ENCODE data around the gene AGL. TPM values are rescaled to one million over a fixed set of nuclear protein-coding genes. Genes with fewer than 3 reads are reported as not detected.

The AGL gene
- total RNA-seq, 2 donors from 2014 or later, result 6.3 to 10.4 TPM

DNA sequence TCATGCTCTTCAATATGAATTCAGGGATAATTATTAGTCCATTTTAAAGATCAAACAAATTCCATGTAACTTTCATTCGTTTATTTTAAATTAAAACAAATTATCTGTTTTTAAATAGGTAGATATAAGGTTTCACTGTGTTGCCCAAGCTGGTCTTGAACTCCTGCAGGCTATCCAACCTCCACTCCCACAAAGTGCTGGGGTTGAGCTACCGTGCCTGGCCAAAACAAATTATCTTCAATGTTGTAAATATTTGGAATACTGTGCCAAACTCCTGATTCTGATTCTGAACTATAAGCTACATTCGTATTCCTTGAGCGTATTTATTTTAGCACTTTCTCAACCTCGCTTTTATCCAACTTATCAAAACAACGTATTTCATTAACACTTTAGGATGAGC is 19.6 kb downstream of the AGL start:
- WGBS, 2 donors, result 29 to 36% methylated on average over 6 of the region's 6 CpGs
- H3K4me1 ChIP-seq, result peaks cover 8% of the 10 kb centered on the region
- DNase-seq, result no peak
- no peak for TF ChIP-seq CTCF (IDR thresholded peaks at IDR 0.05)
- TF ChIP-seq POLR2A (IDR thresholded peaks at IDR 0.05), result no peak
- ATAC-seq, result no peak
- H3K9me3 ChIP-seq, result no peaks in the 10 kb centered on the region
- H3K36me3 ChIP-seq (replicated peaks in 1 of 2; ENCODE audit: insufficient read depth in 1 of 2, low read depth in 2 of 2), result no peaks in the 10 kb centered on the region
- intact Hi-C loops (cut with DNase I), result no loop called here
- H3K27me3 ChIP-seq, result no peaks in the 10 kb centered on the region
- H3K27ac ChIP-seq, result no peak overlapping the region
- no peak overlapping the region for H3K4me3 ChIP-seq

- no peak for ATAC-seq
- H3K27me3 ChIP-seq, result no peaks in the 10 kb centered on the region
- intact Hi-C loops (cut with DNase I), result no loop called here
Measured at GRCh38 chr1:99872063-99872462, 21.9 kb downstream of the AGL start.

GRCh38 chr1:99877568-99877967 is 27.4 kb downstream of the AGL start:
- no peak overlapping the region for H3K4me3 ChIP-seq
- H3K4me1 ChIP-seq, result no peaks in the 10 kb centered on the region
- no peaks in the 10 kb centered on the region for H3K9me3 ChIP-seq
- ATAC-seq (no peak), DNase-seq (no peak)
- TF ChIP-seq POLR2A (IDR thresholded peaks at IDR 0.05), result no peak
- TF ChIP-seq CTCF (IDR thresholded peaks at IDR 0.05), result no peak
- peaks cover 0 to 11% of the 10 kb centered on the region in 2 donors for H3K36me3 ChIP-seq (replicated peaks in 1 of 2; ENCODE audit: insufficient read depth in 1 of 2, low read depth in 2 of 2)
- 44 to 61% methylated on average over 3 of the region's 3 CpGs for WGBS, 2 donors
- no peak overlapping the region for H3K27ac ChIP-seq
- H3K27me3 ChIP-seq, result no peaks in the 10 kb centered on the region
- intact Hi-C loops (cut with DNase I), result no loop called here

More at GRCh38 chr1:99872063-99872462, 21.9 kb downstream of the AGL start:
- WGBS, 2 donors, result 84 to 94% methylated on average over 1 of the region's 1 CpG
- Histone ChIP-seq H3K4me3 (no peak overlapping the region), H3K9me3 (no peaks in the 10 kb centered on the region), H3K4me1 (peaks cover 8% of the 10 kb centered on the region), H3K27ac (no peak overlapping the region), H3K36me3 (replicated peaks in 1 of 2; ENCODE audit: insufficient read depth in 1 of 2, low read depth in 2 of 2) (no peaks in the 10 kb centered on the region)
- TF ChIP-seq POLR2A (IDR thresholded peaks at IDR 0.05) (no peak), CTCF (IDR thresholded peaks at IDR 0.05) (no peak)
- no peak for DNase-seq

GRCh38 chr1:99886179-99886578 is 36.0 kb downstream of the AGL start:
- H3K9me3 ChIP-seq, result no peaks in the 10 kb centered on the region
- intact Hi-C loops (cut with DNase I), result no loop called here
- H3K27ac ChIP-seq, result no peak overlapping the region
- no peaks in the 10 kb centered on the region for H3K4me1 ChIP-seq
- DNase-seq (no peak), ATAC-seq (no peak)
- no peaks in the 10 kb centered on the region for H3K27me3 ChIP-seq
- H3K36me3 ChIP-seq (replicated peaks in 1 of 2; ENCODE audit: insufficient read depth in 1 of 2, low read depth in 2 of 2), result peaks cover 0 to 12% of the 10 kb centered on the region in 2 donors
- TF ChIP-seq CTCF (IDR thresholded peaks at IDR 0.05) (no peak), POLR2A (IDR thresholded peaks at IDR 0.05) (no peak)
- no peak overlapping the region for H3K4me3 ChIP-seq
- WGBS, 2 donors, result 27 to 29% methylated on average over 1 of the region's 1 CpG

GRCh38 chr1:99886841-99887240 is 36.7 kb downstream of the AGL start:
- DNase-seq, result no peak
- TF ChIP-seq POLR2A (IDR thresholded peaks at IDR 0.05) (no peak), CTCF (IDR thresholded peaks at IDR 0.05) (no peak)
- Histone ChIP-seq H3K4me3 (no peak overlapping the region), H3K27me3 (no peaks in the 10 kb centered on the region), H3K36me3 (replicated peaks in 1 of 2; ENCODE audit: insufficient read depth in 1 of 2, low read depth in 2 of 2) (peaks cover 0 to 12% of the 10 kb centered on the region in 2 donors), H3K9me3 (no peaks in the 10 kb centered on the region), H3K27ac (no peak overlapping the region), H3K4me1 (no peaks in the 10 kb centered on the region)
- intact Hi-C loops (cut with DNase I), result no loop called here
- no peak for ATAC-seq
